Gastrocnemius medialis (tissue), 4 donors: ENCODE measurements around the gene PTGIS. TPM values are rescaled to one million over a fixed set of nuclear protein-coding genes. Genes with fewer than 3 reads are reported as not detected.

Experiments used
- ATAC-seq, 2 donors: fragments of 150-250 bp; one replicate each; pipeline ENCODE4 v1.9.1; 2016
- DNase-seq, 2 donors: peaks; one replicate each; pipeline ENCODE4 v3.0.0-alpha.2; 2019
- H3K27ac ChIP-seq, 4 donors: fragments of 200-600 bp; sonication (generic); 1 replicate in 1 of 4; 2 replicates in 3 of 4; pipeline ENCODE4 v1.5.1; 2016 to 2018; ENCODE audit warnings: mild to moderate bottlenecking in 2 of 4, moderate library complexity in 1 of 4
- H3K27me3 ChIP-seq, 3 donors: fragments of 200-600 bp; sonication (generic) in 2 of 3; 1 replicate in 1 of 3; 2 replicates in 2 of 3; pipeline versions ENCODE4 v1.5.1 to v1.6.0; 2016 to 2019; ENCODE audit warnings: mild to moderate bottlenecking in 1 of 3, moderate library complexity in 1 of 3
- H3K36me3 ChIP-seq, 2 donors: fragments of 200-600 bp; sonication (generic) in 1 of 2; one replicate each; pipeline ENCODE4 v1.5.1; 2017 to 2018
- H3K4me1 ChIP-seq, 2 donors: fragments of 200-600 bp; sonication (generic) in 1 of 2; one replicate each; pipeline ENCODE4 v1.5.1; 2016 to 2017; ENCODE audit warnings: mild to moderate bottlenecking in 2 of 2
- H3K4me3 ChIP-seq, 4 donors: fragments of 200-600 bp; sonication (generic) in 3 of 4; 1 replicate in 1 of 4; 2 replicates in 3 of 4; pipeline ENCODE4 v1.5.1; 2016 to 2019; ENCODE audit warnings: mild to moderate bottlenecking in 2 of 4
- H3K9me3 ChIP-seq, 3 donors: fragments of 200-600 bp; sonication (generic) in 2 of 3; 1 replicate in 1 of 3; 2 replicates in 2 of 3; pipeline ENCODE4 v1.5.1; 2016 to 2019
- POLR2A ChIP-seq, 2 donors: fragments of 450-650 bp; IDR thresholded peaks; one replicate each; pipeline ENCODE4 v1.6.1; 2017; ENCODE audit warnings: antibody characterized with exemption in 2 of 2, mild to moderate bottlenecking in 2 of 2, moderate library complexity in 2 of 2
- in situ Hi-C, 4 donors: fragments of 200-750 bp; cut with MboI; loops; one replicate each; pipeline versions ENCODE4 v1.15.0 to v1.8.0; 2017; ENCODE audit warnings: low sequenced_read_pairs in 4 of 4
- intact Hi-C: fragments of 100-400 bp; cut with DNase I; formaldehyde crosslinking; loops from one replicate; pipeline ENCODE4 v1.15.1; 2023; ENCODE audit warnings: low total_unique reads
- total RNA-seq, 4 donors: library from RNA; depleted of rRNA; stranded (reverse); fragments of >200 nt; gene quantifications; one replicate each; pipeline versions ENCODE4 v1.1.0 to v1.2.3, GENCODE V29; 2016
- TF ChIP-seq, protein P1 (sequence below), 5 experiments: fragments of 450-650 bp in 3 of 5; fragments of 200-600 bp in 2 of 5; sonication (generic) in 2 of 5; IDR thresholded peaks in 4 of 5; conservative IDR thresholded peaks in 1 of 5; 1 replicate in 4 of 5; 2 replicates in 1 of 5; pipeline ENCODE4 v1.5.1; 2016 to 2019; ENCODE audit warnings: antibody characterized with exemption in 5 of 5, mild to moderate bottlenecking in 3 of 5, moderate library complexity in 3 of 5

PTGIS gene
- total RNA-seq, 4 donors from 2014 or later: 4.5 to 13.1 (median 9.5) TPM

DNA sequence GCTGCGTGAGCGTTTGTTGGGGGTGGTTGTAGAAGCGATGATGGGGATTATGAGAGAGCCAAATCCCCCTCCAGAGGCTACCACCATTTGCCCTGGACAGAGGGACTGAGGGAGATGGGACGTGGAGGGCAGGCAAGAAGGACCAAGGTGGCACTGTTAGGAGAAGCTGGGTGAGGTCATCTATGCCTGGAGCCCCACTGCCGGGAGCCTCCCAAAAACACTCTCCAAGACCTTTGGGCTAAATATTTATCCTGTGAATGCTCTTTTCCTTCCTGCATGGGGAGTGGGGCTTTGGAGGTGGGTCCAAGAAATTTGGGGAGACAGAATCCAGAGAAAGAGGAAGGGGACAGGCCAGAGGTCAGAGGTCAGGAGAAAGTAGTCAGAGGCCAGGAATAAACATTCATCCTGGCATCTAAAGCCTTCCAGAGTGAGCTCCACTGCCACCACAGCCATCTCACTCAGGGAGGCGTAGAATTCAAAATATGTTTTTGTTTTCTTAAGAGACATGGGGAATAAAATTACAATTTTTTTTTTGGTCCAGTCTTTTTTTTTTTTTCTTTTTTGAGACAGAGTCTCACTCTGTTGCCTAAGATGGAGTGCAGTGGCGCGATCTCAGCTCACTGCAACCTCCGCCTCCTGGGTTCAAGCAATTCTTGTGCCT is 17.8 kb upstream of the PTGIS start:
- in situ Hi-C loops (no loop called here), intact Hi-C loops (no loop called here)
- no peak overlapping the region for H3K27ac ChIP-seq
- H3K9me3 ChIP-seq: no peaks in the 10 kb centered on the region
- no peak for ATAC-seq
- no peaks in the 10 kb centered on the region for H3K27me3 ChIP-seq
- no peak for DNase-seq
- no peaks in the 10 kb centered on the region for H3K36me3 ChIP-seq
- H3K4me1 ChIP-seq: no peaks in the 10 kb centered on the region
- no peak for TF ChIP-seq POLR2A (IDR thresholded peaks at IDR 0.05)
- TF ChIP-seq, protein P1, sequence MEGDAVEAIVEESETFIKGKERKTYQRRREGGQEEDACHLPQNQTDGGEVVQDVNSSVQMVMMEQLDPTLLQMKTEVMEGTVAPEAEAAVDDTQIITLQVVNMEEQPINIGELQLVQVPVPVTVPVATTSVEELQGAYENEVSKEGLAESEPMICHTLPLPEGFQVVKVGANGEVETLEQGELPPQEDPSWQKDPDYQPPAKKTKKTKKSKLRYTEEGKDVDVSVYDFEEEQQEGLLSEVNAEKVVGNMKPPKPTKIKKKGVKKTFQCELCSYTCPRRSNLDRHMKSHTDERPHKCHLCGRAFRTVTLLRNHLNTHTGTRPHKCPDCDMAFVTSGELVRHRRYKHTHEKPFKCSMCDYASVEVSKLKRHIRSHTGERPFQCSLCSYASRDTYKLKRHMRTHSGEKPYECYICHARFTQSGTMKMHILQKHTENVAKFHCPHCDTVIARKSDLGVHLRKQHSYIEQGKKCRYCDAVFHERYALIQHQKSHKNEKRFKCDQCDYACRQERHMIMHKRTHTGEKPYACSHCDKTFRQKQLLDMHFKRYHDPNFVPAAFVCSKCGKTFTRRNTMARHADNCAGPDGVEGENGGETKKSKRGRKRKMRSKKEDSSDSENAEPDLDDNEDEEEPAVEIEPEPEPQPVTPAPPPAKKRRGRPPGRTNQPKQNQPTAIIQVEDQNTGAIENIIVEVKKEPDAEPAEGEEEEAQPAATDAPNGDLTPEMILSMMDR (IDR thresholded peaks at IDR 0.05 in 4 of 5, conservative IDR thresholded peaks at IDR 0.05 in 1 of 5): no peak
- no peak overlapping the region for H3K4me3 ChIP-seq

DNA sequence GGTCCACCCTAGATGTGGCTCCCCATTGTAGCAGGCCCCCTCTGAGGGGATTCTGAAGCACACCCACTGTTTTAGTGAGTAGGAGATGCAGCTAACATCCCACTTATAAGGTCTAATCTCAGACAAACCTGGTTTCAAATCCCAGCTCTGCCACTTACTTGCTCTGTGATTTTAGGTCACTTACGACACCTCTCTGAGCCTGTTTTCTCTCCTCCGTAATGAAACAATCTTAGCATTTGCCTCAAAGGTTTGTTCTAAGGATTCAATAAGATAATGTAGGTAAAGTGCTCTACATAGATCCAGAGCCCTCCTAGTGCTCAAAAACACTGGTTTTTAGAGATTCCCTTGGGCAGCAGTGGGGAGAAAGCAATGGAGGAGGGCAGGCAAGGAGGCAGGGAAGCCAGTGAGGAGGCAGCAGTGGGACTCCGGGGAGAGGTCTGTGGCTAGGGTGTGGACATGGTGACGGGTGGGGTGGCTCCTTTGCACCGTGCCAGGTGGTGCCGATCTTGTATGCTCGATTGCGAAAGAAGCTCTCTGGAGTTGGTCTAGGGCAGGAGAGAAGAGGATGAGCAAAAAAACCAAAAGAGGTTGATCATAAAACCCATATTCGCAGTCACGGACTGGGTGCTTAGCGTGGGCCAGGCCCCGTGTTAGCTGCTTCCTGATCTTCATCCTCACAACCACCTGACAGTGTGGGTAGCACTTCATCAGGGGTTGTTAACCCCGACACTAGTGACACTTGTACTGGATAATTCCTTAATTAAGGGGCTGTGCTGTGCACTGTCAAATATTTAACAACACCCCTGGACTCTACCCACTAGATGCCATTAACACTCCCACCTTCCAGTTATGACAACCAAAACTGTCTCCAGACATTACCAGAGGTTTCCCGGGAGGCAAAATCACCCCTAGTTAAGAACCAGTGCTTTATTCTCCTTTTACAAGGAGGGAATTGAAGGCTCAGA is 16.8 kb upstream of the PTGIS start:
- in situ Hi-C loops (no loop called here), intact Hi-C loops (no loop called here)
- H3K9me3 ChIP-seq: no peaks in the 10 kb centered on the region
- peak overlapping the region in 3 of 4 donors; percentile 59 to 70 (median 60) for H3K27ac ChIP-seq
- H3K27me3 ChIP-seq: no peaks in the 10 kb centered on the region
- H3K36me3 ChIP-seq: no peaks in the 10 kb centered on the region
- no peak for TF ChIP-seq POLR2A (IDR thresholded peaks at IDR 0.05)
- TF ChIP-seq, protein P1 (IDR thresholded peaks at IDR 0.05 in 4 of 5, conservative IDR thresholded peaks at IDR 0.05 in 1 of 5): no peak
- H3K4me3 ChIP-seq: no peak overlapping the region
- DNase-seq (peak in 1 of 2 donors; percentile 41), ATAC-seq (no peak)
- H3K4me1 ChIP-seq: no peaks in the 10 kb centered on the region

DNA sequence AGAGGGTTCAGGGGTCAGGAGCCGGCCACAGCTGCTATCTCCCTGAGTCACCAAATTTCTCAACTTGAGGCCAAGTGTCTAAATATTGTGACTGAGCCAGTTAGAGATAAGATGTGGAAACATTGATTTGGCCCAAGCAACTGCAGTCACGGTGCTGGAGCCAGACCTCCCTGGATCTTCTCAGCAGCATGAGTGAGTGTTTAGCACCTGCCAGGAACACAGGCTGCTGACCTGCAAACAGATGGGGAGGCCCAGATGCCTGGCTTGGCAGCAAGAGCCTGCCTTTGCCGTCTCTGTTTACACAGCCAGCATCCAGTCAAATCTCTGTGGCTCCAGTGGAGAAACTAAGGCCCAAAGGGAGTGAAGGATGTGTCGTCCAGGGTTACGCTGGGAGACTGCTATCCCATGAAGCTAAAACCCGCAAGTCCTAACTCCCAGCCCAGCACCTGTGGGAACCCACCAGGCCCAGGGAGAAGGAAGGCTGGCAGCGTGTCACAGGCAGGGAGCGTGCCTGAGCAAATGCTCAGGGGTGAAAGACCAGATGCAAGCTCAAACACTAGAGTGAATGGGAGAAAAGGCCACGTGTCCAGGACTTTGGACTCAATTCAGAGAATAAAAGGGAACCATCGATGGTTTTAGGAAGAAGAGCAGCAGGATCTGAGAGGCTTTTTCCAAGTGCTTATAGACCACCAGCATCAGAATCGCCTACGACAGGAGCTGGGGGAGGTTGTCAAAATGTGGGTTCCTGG is 15.9 kb upstream of the PTGIS start:
- in situ Hi-C loops: no loop called here
- peak; percentile 78 to 82 for DNase-seq
- Histone ChIP-seq H3K4me3 (no peak overlapping the region), H3K4me1 (no peaks in the 10 kb centered on the region), H3K36me3 (no peaks in the 10 kb centered on the region), H3K9me3 (no peaks in the 10 kb centered on the region), H3K27me3 (no peaks in the 10 kb centered on the region), H3K27ac (peak overlapping the region; percentile 31 to 70 (median 60))
- intact Hi-C loops: no loop called here
- ATAC-seq: peak; percentile 87 to 89
- TF ChIP-seq POLR2A (IDR thresholded peaks at IDR 0.05): no peak
- TF ChIP-seq, protein P1 (IDR thresholded peaks at IDR 0.05 in 4 of 5, conservative IDR thresholded peaks at IDR 0.05 in 1 of 5): no peak

DNA sequence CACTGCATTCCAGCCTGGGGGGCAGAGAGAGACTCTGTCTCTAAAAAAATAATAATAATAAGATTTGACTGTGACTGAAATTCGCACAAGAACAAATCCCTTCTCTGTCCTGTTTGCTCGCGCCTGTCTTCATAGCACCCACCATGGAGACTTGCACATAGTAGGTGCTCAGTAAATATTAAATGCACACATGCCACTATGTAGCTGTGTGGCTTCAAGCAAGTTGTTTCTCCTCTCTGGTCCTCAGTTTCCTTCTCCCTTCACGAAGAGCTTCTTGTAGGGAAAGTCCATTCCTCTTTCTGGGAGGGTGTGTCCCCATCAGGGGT is 15.4 kb upstream of the PTGIS start:
- no peak for DNase-seq
- TF ChIP-seq, protein P1 (IDR thresholded peaks at IDR 0.05 in 4 of 5, conservative IDR thresholded peaks at IDR 0.05 in 1 of 5): no peak
- TF ChIP-seq POLR2A (IDR thresholded peaks at IDR 0.05): no peak
- ATAC-seq: no peak
- in situ Hi-C loops: no loop called here
- intact Hi-C loops: no loop called here
- Histone ChIP-seq H3K36me3 (no peaks in the 10 kb centered on the region), H3K9me3 (no peaks in the 10 kb centered on the region), H3K27ac (peak overlapping the region in 2 of 4 donors; percentile 12 to 42), H3K4me3 (no peak overlapping the region), H3K27me3 (no peaks in the 10 kb centered on the region), H3K4me1 (no peaks in the 10 kb centered on the region)
